ENCODE data around the gene PLIN4. TPM values are rescaled to one million over a fixed set of nuclear protein-coding genes. Genes with fewer than 3 reads are reported as not detected.

The PLIN4 gene
- total and polyA plus RNA-seq, 9 of the 15 experiments (the other 6 are each of a cell fraction or from before 2014, with no cell fraction given), result 0.04 to 0.16 (median 0.07) TPM; not detected in 3

DNA sequence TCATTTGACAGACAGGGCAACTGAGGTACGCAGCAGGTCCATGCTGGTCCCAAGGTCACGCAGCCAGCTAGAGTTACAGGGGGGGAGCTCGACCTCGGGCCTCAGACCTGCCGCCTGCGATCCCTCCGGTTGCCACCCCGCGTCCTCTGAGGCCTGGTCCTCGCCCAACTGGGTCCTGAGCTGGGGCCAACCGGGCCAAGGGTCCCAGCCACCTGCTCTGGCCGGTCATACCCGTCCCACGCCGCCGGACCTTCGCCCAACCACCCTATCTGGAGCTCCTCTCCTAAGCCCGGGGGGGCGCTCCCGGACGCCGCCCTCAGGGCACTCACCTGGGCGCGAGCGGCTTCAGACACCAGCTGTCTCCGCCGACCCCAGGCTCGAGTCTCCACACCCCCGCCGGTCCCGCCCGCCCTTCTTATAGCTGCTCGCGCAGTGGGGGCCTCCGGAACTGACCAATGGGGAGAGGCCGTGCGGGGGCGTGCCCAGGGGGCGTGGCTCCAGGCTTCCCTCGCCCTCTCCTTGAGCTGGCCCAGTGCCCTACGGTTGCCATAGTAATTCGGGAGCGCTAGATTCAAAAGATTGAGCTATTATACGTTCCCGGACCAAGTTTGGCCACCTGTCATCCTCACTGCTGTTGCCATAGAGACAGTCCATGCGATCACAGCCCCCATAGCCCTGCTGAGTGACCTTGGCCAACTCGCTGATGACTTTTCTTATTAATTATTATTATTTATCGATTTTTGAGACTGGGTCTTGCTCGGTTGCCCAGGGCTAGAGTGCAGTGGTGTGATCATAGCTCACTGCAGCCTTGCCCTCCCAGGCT lies 16.8 kb upstream of the PLIN4 start, which contains the start of gene PLIN5 (continued):
- TF ChIP-seq, protein P1, sequence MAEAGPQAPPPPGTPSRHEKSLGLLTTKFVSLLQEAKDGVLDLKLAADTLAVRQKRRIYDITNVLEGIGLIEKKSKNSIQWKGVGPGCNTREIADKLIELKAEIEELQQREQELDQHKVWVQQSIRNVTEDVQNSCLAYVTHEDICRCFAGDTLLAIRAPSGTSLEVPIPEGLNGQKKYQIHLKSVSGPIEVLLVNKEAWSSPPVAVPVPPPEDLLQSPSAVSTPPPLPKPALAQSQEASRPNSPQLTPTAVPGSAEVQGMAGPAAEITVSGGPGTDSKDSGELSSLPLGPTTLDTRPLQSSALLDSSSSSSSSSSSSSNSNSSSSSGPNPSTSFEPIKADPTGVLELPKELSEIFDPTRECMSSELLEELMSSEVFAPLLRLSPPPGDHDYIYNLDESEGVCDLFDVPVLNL (CRISPR knock-in tag; IDR thresholded peaks at IDR 0.05; ENCODE audit: low read depth), result peak; percentile 63; the same call in 1 of the 2 replicates
- TF ChIP-seq, protein P2, sequence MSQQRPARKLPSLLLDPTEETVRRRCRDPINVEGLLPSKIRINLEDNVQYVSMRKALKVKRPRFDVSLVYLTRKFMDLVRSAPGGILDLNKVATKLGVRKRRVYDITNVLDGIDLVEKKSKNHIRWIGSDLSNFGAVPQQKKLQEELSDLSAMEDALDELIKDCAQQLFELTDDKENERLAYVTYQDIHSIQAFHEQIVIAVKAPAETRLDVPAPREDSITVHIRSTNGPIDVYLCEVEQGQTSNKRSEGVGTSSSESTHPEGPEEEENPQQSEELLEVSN (IDR thresholded peaks at IDR 0.05; ENCODE audit: borderline replicate concordance in 1 of 2, extremely low read depth in 1 of 2, insufficient read depth in 1 of 2, insufficient read length in 1 of 2, low read depth in 1 of 2, low read length in 1 of 2, poor library complexity in 1 of 2, severe bottlenecking in 1 of 2), result peak in 1 of 2 experiments; percentile 58
- TF ChIP-seq NFYB (IDR thresholded peaks at IDR 0.05; ENCODE audit: extremely low read depth, insufficient read length) (peak; percentile 64), POLR2A (conservative IDR thresholded peaks at IDR 0.05) (peak; percentile 64), FOS (IDR thresholded peaks at IDR 0.05; ENCODE audit: extremely low read depth, insufficient read length) (peak; percentile 11), KLF1 (tag; IDR thresholded peaks at IDR 0.05) (0 out of 2 replicates have a peak, but pooled peaks have one; percentile 42), ZNF174 (CRISPR knock-in tag; IDR thresholded peaks at IDR 0.05) (no peak), CXXC5 (CRISPR knock-in tag; IDR thresholded peaks at IDR 0.05) (peak; percentile 40; the same call in 1 of the 2 replicates)
- TF ChIP-seq, protein P3, sequence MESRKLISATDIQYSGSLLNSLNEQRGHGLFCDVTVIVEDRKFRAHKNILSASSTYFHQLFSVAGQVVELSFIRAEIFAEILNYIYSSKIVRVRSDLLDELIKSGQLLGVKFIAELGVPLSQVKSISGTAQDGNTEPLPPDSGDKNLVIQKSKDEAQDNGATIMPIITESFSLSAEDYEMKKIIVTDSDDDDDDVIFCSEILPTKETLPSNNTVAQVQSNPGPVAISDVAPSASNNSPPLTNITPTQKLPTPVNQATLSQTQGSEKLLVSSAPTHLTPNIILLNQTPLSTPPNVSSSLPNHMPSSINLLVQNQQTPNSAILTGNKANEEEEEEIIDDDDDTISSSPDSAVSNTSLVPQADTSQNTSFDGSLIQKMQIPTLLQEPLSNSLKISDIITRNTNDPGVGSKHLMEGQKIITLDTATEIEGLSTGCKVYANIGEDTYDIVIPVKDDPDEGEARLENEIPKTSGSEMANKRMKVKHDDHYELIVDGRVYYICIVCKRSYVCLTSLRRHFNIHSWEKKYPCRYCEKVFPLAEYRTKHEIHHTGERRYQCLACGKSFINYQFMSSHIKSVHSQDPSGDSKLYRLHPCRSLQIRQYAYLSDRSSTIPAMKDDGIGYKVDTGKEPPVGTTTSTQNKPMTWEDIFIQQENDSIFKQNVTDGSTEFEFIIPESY (CRISPR knock-in tag; IDR thresholded peaks at IDR 0.05), result 0 out of 2 replicates have a peak, but pooled peaks have one; percentile 31
- TF ChIP-seq, protein P4, sequence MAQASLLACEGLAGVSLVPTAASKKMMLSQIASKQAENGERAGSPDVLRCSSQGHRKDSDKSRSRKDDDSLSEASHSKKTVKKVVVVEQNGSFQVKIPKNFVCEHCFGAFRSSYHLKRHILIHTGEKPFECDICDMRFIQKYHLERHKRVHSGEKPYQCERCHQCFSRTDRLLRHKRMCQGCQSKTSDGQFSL (CRISPR knock-in tag; IDR thresholded peaks at IDR 0.05), result peak; percentile 76
- TF ChIP-seq, protein P4 (tag; IDR thresholded peaks at IDR 0.05), result no peak
- TF ChIP-seq, protein P5, sequence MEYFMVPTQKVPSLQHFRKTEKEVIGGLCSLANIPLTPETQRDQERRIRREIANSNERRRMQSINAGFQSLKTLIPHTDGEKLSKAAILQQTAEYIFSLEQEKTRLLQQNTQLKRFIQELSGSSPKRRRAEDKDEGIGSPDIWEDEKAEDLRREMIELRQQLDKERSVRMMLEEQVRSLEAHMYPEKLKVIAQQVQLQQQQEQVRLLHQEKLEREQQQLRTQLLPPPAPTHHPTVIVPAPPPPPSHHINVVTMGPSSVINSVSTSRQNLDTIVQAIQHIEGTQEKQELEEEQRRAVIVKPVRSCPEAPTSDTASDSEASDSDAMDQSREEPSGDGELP (CRISPR knock-in tag; IDR thresholded peaks at IDR 0.05; ENCODE audit: borderline replicate concordance), result peak; percentile 88
- TF ChIP-seq, protein P6, sequence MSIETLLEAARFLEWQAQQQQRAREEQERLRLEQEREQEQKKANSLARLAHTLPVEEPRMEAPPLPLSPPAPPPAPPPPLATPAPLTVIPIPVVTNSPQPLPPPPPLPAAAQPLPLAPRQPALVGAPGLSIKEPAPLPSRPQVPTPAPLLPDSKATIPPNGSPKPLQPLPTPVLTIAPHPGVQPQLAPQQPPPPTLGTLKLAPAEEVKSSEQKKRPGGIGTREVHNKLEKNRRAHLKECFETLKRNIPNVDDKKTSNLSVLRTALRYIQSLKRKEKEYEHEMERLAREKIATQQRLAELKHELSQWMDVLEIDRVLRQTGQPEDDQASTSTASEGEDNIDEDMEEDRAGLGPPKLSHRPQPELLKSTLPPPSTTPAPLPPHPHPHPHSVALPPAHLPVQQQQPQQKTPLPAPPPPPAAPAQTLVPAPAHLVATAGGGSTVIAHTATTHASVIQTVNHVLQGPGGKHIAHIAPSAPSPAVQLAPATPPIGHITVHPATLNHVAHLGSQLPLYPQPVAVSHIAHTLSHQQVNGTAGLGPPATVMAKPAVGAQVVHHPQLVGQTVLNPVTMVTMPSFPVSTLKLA (conservative IDR thresholded peaks at IDR 0.05), result peak; percentile 50 to 73; a peak in 3 of 4 replicates
- TF ChIP-seq, protein P7, sequence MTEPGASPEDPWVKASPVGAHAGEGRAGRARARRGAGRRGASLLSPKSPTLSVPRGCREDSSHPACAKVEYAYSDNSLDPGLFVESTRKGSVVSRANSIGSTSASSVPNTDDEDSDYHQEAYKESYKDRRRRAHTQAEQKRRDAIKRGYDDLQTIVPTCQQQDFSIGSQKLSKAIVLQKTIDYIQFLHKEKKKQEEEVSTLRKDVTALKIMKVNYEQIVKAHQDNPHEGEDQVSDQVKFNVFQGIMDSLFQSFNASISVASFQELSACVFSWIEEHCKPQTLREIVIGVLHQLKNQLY (CRISPR knock-in tag; conservative IDR thresholded peaks at IDR 0.05), result no peak
- TF ChIP-seq, protein P8, sequence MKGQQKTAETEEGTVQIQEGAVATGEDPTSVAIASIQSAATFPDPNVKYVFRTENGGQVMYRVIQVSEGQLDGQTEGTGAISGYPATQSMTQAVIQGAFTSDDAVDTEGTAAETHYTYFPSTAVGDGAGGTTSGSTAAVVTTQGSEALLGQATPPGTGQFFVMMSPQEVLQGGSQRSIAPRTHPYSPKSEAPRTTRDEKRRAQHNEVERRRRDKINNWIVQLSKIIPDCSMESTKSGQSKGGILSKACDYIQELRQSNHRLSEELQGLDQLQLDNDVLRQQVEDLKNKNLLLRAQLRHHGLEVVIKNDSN (CRISPR knock-in tag; IDR thresholded peaks at IDR 0.05), result peak; percentile 34; the same call in 1 of the 2 replicates

All from K562 (cell line).